Activated gamma-delta T cell treated with Interleukin-2 at 50 U/mL for 16 hours (primary cell): ENCODE results near the gene BDKRB2.

Source experiments
- DNase-seq: peaks from one replicate; pipeline ENCODE4 v3.0.0-alpha.2; 2020

BDKRB2 gene

GRCh38 chr14:96201965-96202364 is 2.7 kb upstream of the BDKRB2 start:
- DNase-seq: no peak

DNA sequence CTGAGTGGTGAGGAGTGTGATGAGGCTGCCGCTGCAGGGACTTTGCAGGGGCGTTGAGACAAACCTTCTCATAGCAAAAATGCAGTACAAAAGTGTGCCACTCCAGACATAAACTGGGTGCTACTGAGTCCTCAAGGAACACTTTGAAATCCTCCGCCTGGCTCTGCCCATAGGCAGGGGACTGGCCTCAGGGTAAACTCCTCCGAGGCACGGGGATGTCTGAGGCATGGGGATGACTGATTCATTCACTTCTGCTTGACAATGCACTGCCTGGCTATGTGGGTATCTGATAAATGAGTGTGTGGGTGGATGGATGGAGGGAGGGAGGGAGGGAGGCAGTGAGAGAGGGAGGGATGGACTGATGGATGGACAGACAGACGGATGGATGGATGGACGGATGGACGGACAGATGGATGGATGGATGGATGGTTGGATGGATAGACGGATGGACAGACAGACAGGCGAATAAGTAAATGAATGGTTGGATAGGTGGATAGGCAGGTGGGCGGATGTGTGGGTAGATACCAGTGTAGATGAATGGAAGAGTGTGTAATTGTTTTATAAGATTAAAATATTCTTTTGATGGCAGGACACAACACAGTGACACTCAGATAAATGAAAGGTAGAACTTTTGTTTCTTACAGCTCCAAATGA is 2.1 kb upstream of the BDKRB2 start:
- DNase-seq: no peak

DNA sequence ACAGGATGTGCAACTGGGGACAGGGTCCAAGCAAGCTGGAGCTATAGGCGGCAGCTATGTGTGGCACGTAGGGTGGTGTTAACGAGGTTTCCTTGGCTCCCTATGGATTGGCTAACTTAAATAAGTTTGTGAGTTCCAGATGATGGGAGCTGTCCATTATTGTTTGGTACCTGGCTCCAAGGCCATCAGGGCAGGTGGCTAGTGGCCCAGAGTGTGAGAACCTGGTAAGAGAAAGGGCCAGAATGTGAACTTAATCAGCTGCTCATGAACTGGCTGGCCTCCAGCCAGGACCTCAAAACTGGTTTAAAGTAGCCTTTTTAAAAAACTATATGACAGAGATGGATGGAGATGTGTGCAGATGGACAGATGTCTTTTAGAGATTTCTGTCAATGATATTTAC is 1.5 kb upstream of the BDKRB2 start:
- no peak for DNase-seq

DNA sequence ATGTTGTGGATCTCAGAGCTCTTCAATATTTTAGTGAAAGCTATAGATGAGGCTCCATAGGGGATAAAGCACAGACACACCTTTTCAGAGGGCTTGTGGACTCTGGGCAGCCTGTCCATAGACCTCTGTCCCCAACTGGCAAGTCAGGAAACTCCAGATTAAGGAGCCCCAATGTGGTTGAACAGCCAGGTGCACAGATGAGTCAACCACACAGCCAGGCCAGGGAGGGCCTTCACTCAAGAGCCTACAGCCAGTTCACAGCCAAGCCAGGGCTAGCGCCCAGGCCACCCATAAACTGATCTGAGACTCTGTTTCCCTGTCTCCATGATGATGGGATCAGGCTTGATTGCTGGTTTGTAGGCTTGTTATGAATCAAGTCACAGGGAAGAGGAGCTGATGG is 1.0 kb upstream of the BDKRB2 start:
- no peak for DNase-seq

DNA sequence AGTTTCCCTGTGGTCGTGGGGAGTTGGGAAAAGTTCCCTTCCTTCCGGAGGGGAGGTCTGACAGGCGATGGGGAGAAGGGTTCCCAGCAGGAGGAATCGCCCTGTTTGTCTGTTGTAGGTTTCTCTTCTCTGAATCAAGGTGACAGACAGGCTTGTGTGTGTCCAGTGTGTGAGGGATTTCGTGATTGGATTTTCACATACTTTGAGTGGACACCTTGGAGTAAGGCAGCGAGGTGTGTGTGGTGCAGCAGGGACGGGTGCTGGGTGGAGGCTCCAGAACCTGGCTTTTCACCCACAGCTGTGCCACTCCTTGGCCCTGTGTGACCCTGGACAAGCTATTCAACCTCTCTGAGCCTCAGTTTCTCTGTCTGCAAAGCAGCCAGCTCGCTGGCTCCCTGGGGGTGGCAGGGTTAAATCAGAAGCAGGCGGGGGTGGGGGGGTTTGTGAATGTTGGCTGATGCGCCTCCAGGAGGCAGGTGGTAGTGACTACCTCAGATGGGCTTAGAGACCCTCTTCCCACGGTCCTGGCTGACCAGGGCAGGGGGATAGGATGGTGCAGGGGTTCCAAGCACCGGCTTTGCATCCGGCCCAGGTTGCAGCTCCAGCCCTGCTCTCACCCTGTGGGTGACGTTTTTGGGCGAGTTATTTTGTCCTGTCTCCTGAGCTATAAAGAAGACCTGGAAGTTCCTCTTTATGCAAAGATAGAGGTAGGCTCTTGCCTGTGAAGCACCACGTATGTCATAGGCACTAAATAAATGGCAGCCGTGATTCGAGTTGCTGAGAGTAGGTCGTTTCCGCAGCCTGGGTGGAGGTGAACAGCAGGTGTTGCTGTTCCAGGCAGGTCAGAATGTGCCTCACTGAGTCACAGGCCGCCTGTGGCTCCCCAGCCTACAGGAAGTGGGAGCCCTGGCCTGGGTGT is 679 bp downstream of the BDKRB2 start:
- no peak for DNase-seq

GRCh38 chr14:96205978-96206360 is 1.3 kb downstream of the BDKRB2 start:
- DNase-seq: no peak

- DNase-seq: no peak
Measured at GRCh38 chr14:96206461-96206860, 1.8 kb downstream of the BDKRB2 start.

GRCh38 chr14:96207686-96208085 is 3.0 kb downstream of the BDKRB2 start:
- no peak for DNase-seq

- DNase-seq: no peak
Measured at GRCh38 chr14:96208739-96209138, 4.1 kb downstream of the BDKRB2 start.

DNA sequence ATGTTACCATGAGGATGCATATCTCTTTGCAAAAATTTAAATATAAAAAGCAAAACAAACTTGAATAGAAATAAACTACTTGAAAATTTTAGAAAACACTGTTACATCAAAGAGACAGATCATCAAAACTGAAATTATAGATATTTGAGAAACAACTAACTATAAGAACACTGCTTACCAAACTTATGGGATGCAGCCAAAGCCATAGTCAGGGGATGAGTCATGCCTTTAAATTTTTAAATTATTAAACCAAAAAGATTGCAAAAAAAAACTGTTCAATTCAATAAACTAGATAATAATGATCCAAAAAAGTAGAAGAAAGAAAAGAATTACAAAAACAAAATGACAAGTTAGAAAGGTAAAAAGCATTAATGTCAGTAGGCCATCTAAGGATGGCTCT is 7.5 kb downstream of the BDKRB2 start:
- no peak for DNase-seq

DNA sequence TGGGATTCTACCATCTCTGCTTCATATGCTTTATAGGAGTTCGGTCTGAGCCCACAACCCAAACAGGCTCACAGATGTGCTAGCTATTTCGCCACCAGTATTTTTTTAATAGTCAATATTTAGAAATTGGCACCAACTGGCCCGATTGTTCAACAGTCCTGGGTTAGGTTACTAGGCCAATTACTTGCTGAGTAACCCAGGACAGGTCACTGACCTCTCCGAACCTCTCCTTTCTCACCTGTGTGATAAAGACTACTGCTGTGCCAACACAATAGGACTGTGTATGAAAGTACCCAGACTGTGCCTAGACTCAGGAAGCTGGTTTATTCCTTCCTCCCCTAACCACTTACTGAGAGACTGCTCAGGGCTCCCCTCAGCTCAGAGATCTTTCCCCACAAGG is 8.3 kb downstream of the BDKRB2 start:
- DNase-seq: no peak

GRCh38 chr14:96213871-96214465 is 9.3 kb downstream of the BDKRB2 start:
- DNase-seq: no peak

GRCh38 chr14:96214793-96215192 is 10.2 kb downstream of the BDKRB2 start:
- DNase-seq: no peak

DNA sequence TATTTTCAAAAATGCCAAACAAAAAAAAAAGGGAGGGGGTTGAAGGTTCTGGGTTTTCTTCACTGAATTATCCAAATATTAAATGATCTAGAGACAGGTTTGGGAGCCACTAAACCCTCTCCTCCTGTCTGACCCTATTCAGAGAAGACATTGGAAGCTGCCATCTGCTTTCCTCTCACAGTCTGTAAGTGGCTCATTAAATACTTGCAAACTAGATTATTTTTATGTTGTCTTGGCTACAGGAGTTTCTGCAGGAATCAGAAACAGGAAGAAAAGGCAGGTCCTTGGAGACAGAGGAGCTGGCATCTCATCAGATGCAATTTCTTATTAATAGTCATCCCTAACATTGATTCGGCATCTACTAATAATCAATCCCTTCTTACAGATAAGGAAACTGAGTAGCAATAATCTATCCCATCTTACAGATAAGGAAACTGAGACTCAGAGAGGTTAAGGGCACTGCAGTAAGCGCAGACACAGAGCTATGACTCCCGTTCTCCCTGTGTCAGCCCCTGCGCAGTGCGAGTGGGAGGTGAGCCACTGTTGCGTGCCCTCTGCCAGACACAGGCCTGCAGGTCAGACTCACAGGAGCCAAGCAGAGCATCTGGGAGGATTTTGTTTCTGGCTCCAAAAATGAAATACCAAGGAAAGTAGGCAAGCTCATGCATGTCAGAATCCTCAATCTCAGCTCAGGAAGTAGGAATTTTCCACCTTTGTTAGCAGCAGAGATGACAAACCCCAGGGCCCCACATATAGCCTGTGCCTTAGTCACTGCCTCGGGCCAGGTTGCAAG is 11.0 kb downstream of the BDKRB2 start:
- DNase-seq: no peak

GRCh38 chr14:96216627-96217026 is 12.0 kb downstream of the BDKRB2 start:
- DNase-seq: no peak

GRCh38 chr14:96217376-96217913 is 12.8 kb downstream of the BDKRB2 start:
- no peak for DNase-seq

DNA sequence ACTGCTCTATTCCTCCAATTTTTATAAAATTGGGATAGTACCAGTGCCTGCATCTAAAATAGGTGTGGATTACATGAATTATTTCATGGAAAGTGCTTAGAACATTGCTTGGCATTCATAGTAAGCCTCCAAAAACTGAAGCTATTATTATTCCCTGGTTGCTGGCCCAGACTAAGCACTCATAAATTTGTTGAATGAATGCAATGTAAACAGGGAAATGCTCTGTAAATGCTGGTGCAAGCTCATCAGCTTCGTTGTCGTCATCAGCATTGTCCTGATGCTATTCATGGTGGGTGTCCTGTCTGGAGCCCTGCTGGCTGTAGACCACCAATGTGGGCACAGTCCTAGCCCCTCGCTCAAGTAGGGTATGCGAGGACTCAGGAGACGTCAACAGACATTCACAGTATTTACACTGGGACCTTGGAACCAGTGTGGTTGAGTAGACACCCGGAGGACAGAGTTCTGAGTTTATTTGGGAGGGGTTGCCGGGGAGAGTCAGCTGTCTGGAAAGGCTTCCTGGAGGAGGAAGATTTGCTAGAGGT is 16.5 kb downstream of the BDKRB2 start:
- DNase-seq: no peak

DNA sequence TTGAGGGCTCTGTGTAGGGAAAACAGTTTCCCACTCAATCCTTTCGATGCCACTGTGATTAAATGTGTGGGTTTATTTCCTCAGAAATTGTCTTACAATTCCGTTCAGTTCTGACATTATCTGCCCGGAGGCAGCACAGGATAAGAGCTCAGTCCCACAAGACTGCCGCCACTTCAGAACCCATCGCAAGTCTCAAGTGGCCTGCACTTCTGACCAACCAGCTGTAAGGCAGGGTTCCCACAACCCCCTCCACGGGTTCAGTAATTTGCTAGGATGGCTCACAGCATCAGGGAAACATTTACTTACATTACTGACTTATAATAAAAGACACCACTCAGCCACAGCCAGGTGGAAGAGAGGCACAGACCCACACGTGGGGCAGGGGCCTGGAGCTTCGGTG is 17.2 kb downstream of the BDKRB2 start:
- no peak for DNase-seq

- DNase-seq: no peak
Measured at GRCh38 chr14:96224480-96225096, 19.9 kb downstream of the BDKRB2 start.

DNA sequence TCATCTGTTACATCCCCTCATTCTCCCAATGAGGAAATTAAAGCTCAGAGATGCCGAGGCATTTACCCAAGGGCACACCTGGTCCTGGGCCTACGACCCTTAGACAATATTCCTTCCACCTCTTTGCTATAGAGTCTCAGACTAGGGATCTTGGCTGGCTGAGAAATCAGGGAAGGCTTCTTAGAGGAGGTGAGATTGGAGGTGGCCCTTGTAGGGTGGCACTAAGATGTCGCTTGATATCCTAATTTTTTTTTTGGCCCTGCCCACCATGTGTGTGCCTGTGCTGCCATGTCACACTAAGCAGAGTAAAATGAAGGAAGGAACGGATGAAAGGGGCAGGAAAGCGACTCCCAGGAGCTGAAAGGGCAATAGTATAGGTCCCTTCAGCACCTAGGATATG is 20.6 kb downstream of the BDKRB2 start:
- no peak for DNase-seq

DNA sequence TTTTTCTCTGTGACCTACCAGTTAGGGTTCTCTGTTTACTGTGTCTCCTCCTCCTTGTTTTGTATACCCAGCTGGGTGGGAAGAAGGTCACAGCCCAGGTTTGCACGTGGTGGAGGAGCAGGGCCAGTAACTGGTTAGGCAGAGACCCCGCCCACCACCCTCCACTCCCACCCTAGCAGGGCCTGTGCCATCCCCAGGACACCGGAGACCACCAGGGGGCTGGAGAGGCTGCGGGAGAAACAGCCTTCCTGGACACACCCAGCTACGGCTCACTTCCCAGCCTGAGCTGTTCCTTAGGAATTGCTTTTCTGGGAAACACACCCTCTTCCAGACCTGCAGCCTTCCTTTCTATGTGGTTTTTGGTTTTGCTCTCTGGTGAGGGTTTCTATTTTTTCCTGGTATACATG is 21.1 kb downstream of the BDKRB2 start:
- DNase-seq: no peak

DNA sequence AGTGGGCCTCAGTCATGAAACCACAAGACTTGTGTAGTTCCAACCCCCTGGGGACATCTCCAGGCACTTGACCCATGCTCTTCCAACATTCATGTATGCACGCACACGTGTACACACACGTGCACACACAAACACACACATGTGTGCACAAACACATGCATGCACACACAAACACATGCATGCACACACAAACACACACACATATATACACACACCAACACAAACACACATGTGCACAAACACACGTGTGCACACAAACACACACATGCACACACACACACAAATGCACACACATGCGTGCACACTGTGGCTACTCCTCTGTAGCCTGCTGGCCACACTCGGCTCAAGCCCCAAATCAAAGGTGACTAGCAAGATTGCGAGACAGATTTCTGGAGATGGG is 22.8 kb downstream of the BDKRB2 start:
- no peak for DNase-seq
